Measurements from ENCODE around the gene NUAK1. TPM values are rescaled to one million over a fixed set of nuclear protein-coding genes. Genes with fewer than 3 reads are reported as not detected.

Gene NUAK1
- total RNA-seq, 4 donors from 2014 or later, result 9.4 to 56.8 (median 26.8) TPM

- no peak overlapping the region for H3K4me3 ChIP-seq
- no peak for TF ChIP-seq CTCF (IDR thresholded peaks at IDR 0.05)
- no peak for TF ChIP-seq POLR2A (IDR thresholded peaks at IDR 0.05)
- H3K4me1 ChIP-seq, result peaks cover 32 to 35% of the 10 kb centered on the region in 2 donors
- H3K27ac ChIP-seq, result peak overlapping the region; percentile 88 to 96
- no peak for DNase-seq
- no peaks in the 10 kb centered on the region for H3K36me3 ChIP-seq
- intact Hi-C loops (cut with DNase I; ENCODE audit: low total_unique reads), result no loop called here
- H3K9me3 ChIP-seq, result no peaks in the 10 kb centered on the region
- H3K27me3 ChIP-seq, result no peaks in the 10 kb centered on the region
Measured at GRCh38 chr12:106089935-106090334, 48.8 kb downstream of the NUAK1 start.

GRCh38 chr12:106088811-106089485, 49.8 kb downstream of the NUAK1 start:
- Histone ChIP-seq H3K9me3 (no peaks in the 10 kb centered on the region), H3K4me1 (peaks cover 34 to 45% of the 10 kb centered on the region in 2 donors), H3K27me3 (no peaks in the 10 kb centered on the region), H3K4me3 (no peak overlapping the region), H3K36me3 (no peaks in the 10 kb centered on the region), H3K27ac (peak overlapping the region; percentile 88 to 96)
- TF ChIP-seq CTCF (IDR thresholded peaks at IDR 0.05) (no peak), POLR2A (IDR thresholded peaks at IDR 0.05) (no peak)
- peak; percentile 61 to 65 for DNase-seq
- intact Hi-C loops (cut with DNase I; ENCODE audit: low total_unique reads), result no loop called here

GRCh38 chr12:106088246-106088808, 50.4 kb downstream of the NUAK1 start:
- intact Hi-C loops (cut with DNase I; ENCODE audit: low total_unique reads), result no loop called here
- Histone ChIP-seq H3K4me1 (peaks cover 38 to 42% of the 10 kb centered on the region in 2 donors), H3K9me3 (no peaks in the 10 kb centered on the region), H3K27ac (peak overlapping the region; percentile 88 to 96), H3K4me3 (no peak overlapping the region), H3K36me3 (no peaks in the 10 kb centered on the region), H3K27me3 (no peaks in the 10 kb centered on the region)
- TF ChIP-seq CTCF (IDR thresholded peaks at IDR 0.05), result no peak
- no peak for TF ChIP-seq POLR2A (IDR thresholded peaks at IDR 0.05)
- DNase-seq, result no peak

GRCh38 chr12:106086696-106087095, 52.1 kb downstream of the NUAK1 start:
- intact Hi-C loops (cut with DNase I; ENCODE audit: low total_unique reads), result no loop called here
- no peak for TF ChIP-seq POLR2A (IDR thresholded peaks at IDR 0.05)
- no peak for TF ChIP-seq CTCF (IDR thresholded peaks at IDR 0.05)
- Histone ChIP-seq H3K4me1 (peaks cover 27 to 35% of the 10 kb centered on the region in 2 donors), H3K27me3 (no peaks in the 10 kb centered on the region), H3K4me3 (no peak overlapping the region), H3K36me3 (no peaks in the 10 kb centered on the region), H3K27ac (peak overlapping the region in 1 of 2 donors; percentile 3), H3K9me3 (no peaks in the 10 kb centered on the region)
- DNase-seq, result no peak

- no peak for DNase-seq
- Histone ChIP-seq H3K36me3 (no peaks in the 10 kb centered on the region), H3K9me3 (no peaks in the 10 kb centered on the region), H3K4me1 (peaks cover 22 to 33% of the 10 kb centered on the region in 2 donors), H3K27ac (peak overlapping the region; percentile 72 to 83), H3K27me3 (no peaks in the 10 kb centered on the region), H3K4me3 (no peak overlapping the region)
- TF ChIP-seq CTCF (IDR thresholded peaks at IDR 0.05) (no peak), POLR2A (IDR thresholded peaks at IDR 0.05) (no peak)
- intact Hi-C loops (cut with DNase I; ENCODE audit: low total_unique reads), result no loop called here
Measured at GRCh38 chr12:106085213-106085612, 53.5 kb downstream of the NUAK1 start.
